NCI-H2029 treated with DMSO at 0.1 percent for 48 hours (cell line): Measurements from ENCODE around the gene SLC16A10.
"Not testable (repeated sequence)": the region's sequence is repeated elsewhere in the genome, so short reads cannot be mapped to it uniquely, and the experiment has no call there.

Source experiments
- DNase-seq: peaks from one replicate; lab custom pipeline; 2025; lab: John Stamatoyannopoulos, UW

The SLC16A10 gene

GRCh38 chr6:111131018-111131417, 43.7 kb downstream of the SLC16A10 start:
- not testable (repeated sequence) for DNase-seq

- not testable (repeated sequence) for DNase-seq
Measured at GRCh38 chr6:111132669-111133068, 45.4 kb downstream of the SLC16A10 start.

- not testable (repeated sequence) for DNase-seq
Measured at GRCh38 chr6:111134236-111134869, 47.0 kb downstream of the SLC16A10 start.

GRCh38 chr6:111137489-111138093, 50.3 kb downstream of the SLC16A10 start:
- not testable (repeated sequence) for DNase-seq

- no peak for DNase-seq
Measured at GRCh38 chr6:111147440-111147839, 60.1 kb downstream of the SLC16A10 start.

GRCh38 chr6:111148110-111148509, 60.8 kb downstream of the SLC16A10 start:
- no peak for DNase-seq

- no peak for DNase-seq
Measured at GRCh38 chr6:111150577-111150976, 63.3 kb downstream of the SLC16A10 start.

- DNase-seq, result no peak
Measured at GRCh38 chr6:111154981-111155380, 67.7 kb downstream of the SLC16A10 start.

- no peak for DNase-seq
Measured at GRCh38 chr6:111157412-111157811, 70.1 kb downstream of the SLC16A10 start.

- DNase-seq, result no peak
Measured at GRCh38 chr6:111159633-111160032, 72.3 kb downstream of the SLC16A10 start.

GRCh38 chr6:111161650-111162049, 74.3 kb downstream of the SLC16A10 start:
- DNase-seq, result no peak

GRCh38 chr6:111162504-111162903, 75.2 kb downstream of the SLC16A10 start:
- no peak for DNase-seq

GRCh38 chr6:111171577-111172400, 84.5 kb downstream of the SLC16A10 start:
- DNase-seq, result no peak

GRCh38 chr6:111172563-111172962, 85.3 kb downstream of the SLC16A10 start:
- DNase-seq, result no peak

- no peak for DNase-seq
Measured at GRCh38 chr6:111173341-111173740, 86.0 kb downstream of the SLC16A10 start.

- DNase-seq, result no peak
Measured at GRCh38 chr6:111173946-111174345, 86.6 kb downstream of the SLC16A10 start.

- no peak for DNase-seq
Measured at GRCh38 chr6:111175109-111175508, 87.8 kb downstream of the SLC16A10 start.

GRCh38 chr6:111176038-111176759, 88.9 kb downstream of the SLC16A10 start:
- DNase-seq, result no peak

GRCh38 chr6:111176760-111177099, 89.4 kb downstream of the SLC16A10 start:
- DNase-seq, result no peak

- DNase-seq, result no peak
Measured at GRCh38 chr6:111177131-111177530, 89.8 kb downstream of the SLC16A10 start.

- no peak for DNase-seq
Measured at GRCh38 chr6:111183702-111184517, 96.6 kb downstream of the SLC16A10 start.
